Astrocyte (in vitro differentiated cells and primary cell): ENCODE results near the gene EVA1B.

Experiments used
- CTCF ChIP-seq: IDR thresholded peaks from 2 replicates; pipeline ENCODE4 v1.5.1; 2011; ENCODE audit warnings: low read depth, mild to moderate bottlenecking, inconsistent platforms, low read length, moderate library complexity; ENCODE audit not compliant: insufficient read depth
- EZH2 ChIP-seq: IDR thresholded peaks from 2 replicates; pipeline ENCODE4 v1.6.1; 2012; ENCODE audit warnings: mild to moderate bottlenecking, low read length, inconsistent platforms; ENCODE audit not compliant: insufficient read depth

DNA sequence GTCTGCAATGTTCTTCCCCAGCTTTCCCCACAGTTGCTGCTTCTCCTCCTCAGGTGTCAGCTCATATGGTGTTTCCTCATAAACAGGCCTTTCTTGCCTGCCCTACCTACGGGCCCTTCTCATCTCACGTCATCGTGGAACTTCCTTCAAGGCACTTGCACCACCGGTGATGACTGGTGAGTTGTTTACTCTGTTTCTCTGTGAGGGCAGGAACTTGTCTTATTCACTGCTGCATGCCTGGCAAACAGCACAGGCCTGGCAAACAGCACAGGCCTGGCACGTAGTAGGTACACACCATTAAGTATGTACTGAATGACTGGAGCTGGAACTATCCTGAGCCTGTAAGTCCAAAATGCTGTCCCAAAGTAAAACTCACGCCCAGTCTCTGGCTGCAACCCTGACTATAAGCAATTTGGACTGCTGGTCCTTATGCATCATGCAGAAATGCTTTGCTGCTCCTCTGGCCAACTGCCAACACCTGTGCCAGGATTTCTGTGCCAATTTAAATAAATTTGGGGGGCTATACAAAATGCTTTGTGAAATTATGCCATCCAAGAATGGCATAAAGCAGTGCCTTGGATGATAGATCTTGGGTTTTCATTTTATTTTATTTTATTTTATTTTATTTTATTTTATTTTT lies 36.6 kb upstream of the EVA1B start:
- TF ChIP-seq CTCF (no peak), EZH2 (no peak)
